ENCODE data around the gene PPP2R2B.

Gene PPP2R2B

GRCh38 chr5:146888351-146888978, 9.9 kb upstream of the PPP2R2B start:
- in situ Hi-C loops (cut with MboI; ENCODE audit: low sequenced_read_pairs) = no loop called here

GRCh38 chr5:146884066-146884626, 5.6 kb upstream of the PPP2R2B start:
- in situ Hi-C loops (cut with MboI; ENCODE audit: low sequenced_read_pairs) = no loop called here

- in situ Hi-C loops (cut with MboI; ENCODE audit: low sequenced_read_pairs) = no loop called here
Observed at GRCh38 chr5:146883511-146883910, 5.0 kb upstream of the PPP2R2B start.

- in situ Hi-C loops (cut with MboI; ENCODE audit: low sequenced_read_pairs) = no loop called here
Observed at GRCh38 chr5:146880966-146881365, 2.4 kb upstream of the PPP2R2B start.

GRCh38 chr5:146877783-146878475, 628 bp downstream of the PPP2R2B start:
- in situ Hi-C loops (cut with MboI; ENCODE audit: low sequenced_read_pairs) = no loop called here

GRCh38 chr5:146877178-146877681, 1.3 kb downstream of the PPP2R2B start:
- in situ Hi-C loops (cut with MboI; ENCODE audit: low sequenced_read_pairs) = no loop called here

GRCh38 chr5:146873186-146873917, 5.2 kb downstream of the PPP2R2B start:
- in situ Hi-C loops (cut with MboI; ENCODE audit: low sequenced_read_pairs) = no loop called here

GRCh38 chr5:146872188-146872587, 6.4 kb downstream of the PPP2R2B start:
- in situ Hi-C loops (cut with MboI; ENCODE audit: low sequenced_read_pairs) = no loop called here

- in situ Hi-C loops (cut with MboI; ENCODE audit: low sequenced_read_pairs) = no loop called here
Observed at GRCh38 chr5:146867996-146868708, 10.4 kb downstream of the PPP2R2B start.

- in situ Hi-C loops (cut with MboI; ENCODE audit: low sequenced_read_pairs) = no loop called here
Observed at GRCh38 chr5:146866263-146866662, 12.3 kb downstream of the PPP2R2B start.

GRCh38 chr5:146862641-146863040, 15.9 kb downstream of the PPP2R2B start:
- in situ Hi-C loops (cut with MboI; ENCODE audit: low sequenced_read_pairs) = no loop called here

- in situ Hi-C loops (cut with MboI; ENCODE audit: low sequenced_read_pairs) = no loop called here
Observed at GRCh38 chr5:146860213-146860893, 18.2 kb downstream of the PPP2R2B start.

- in situ Hi-C loops (cut with MboI; ENCODE audit: low sequenced_read_pairs) = no loop called here
Observed at GRCh38 chr5:146852089-146852488, 26.5 kb downstream of the PPP2R2B start.

- in situ Hi-C loops (cut with MboI; ENCODE audit: low sequenced_read_pairs) = no loop called here
Observed at GRCh38 chr5:146851133-146851532, 27.4 kb downstream of the PPP2R2B start.

GRCh38 chr5:146849694-146850303, 28.8 kb downstream of the PPP2R2B start:
- in situ Hi-C loops (cut with MboI; ENCODE audit: low sequenced_read_pairs) = no loop called here

- in situ Hi-C loops (cut with MboI; ENCODE audit: low sequenced_read_pairs) = no loop called here
Observed at GRCh38 chr5:146848133-146848532, 30.4 kb downstream of the PPP2R2B start.

- in situ Hi-C loops (cut with MboI; ENCODE audit: low sequenced_read_pairs) = no loop called here
Observed at GRCh38 chr5:146840016-146840415, 38.5 kb downstream of the PPP2R2B start.

GRCh38 chr5:146836226-146836842, 42.2 kb downstream of the PPP2R2B start:
- in situ Hi-C loops (cut with MboI; ENCODE audit: low sequenced_read_pairs) = no loop called here

GRCh38 chr5:146832985-146833732, 45.4 kb downstream of the PPP2R2B start:
- in situ Hi-C loops (cut with MboI; ENCODE audit: low sequenced_read_pairs) = no loop called here
